K562 (cell line): ENCODE results near the gene SLC4A1. TPM values are rescaled to one million over a fixed set of nuclear protein-coding genes. Genes with fewer than 3 reads are reported as not detected.

Experiments
- ARHGAP35 ChIP-seq: fragments of 450-650 bp; IDR thresholded peaks from 2 replicates; pipeline ENCODE4 v1.6.1; 2018; ENCODE audit not compliant: partially characterized antibody
- HDAC3 ChIP-seq: fragments of 450-650 bp; IDR thresholded peaks from 2 replicates; pipeline ENCODE4 v1.6.1; 2018; ENCODE audit warnings: borderline replicate concordance, mild to moderate bottlenecking, moderate library complexity; ENCODE audit not compliant: partially characterized antibody
- MTF1 ChIP-seq: fragments of 250-450 bp; sonication (Bioruptor Pico); IDR thresholded peaks from 2 replicates; pipeline ENCODE4 v1.9.0; 2021; ENCODE audit warnings: moderate library complexity, mild to moderate bottlenecking, inconsistent platforms, borderline replicate concordance
- NFATC3 ChIP-seq: fragments of 450-650 bp; IDR thresholded peaks from 2 replicates; pipeline ENCODE4 v1.6.1; 2017; ENCODE audit warnings: mild to moderate bottlenecking
- NR2F6 ChIP-seq: fragments of 450-650 bp; formaldehyde crosslinking; IDR thresholded peaks from 2 replicates; pipeline ENCODE4 v1.4.0; 2020; ENCODE audit warnings: mild to moderate bottlenecking
- PHF21A ChIP-seq: fragments of 450-650 bp; IDR thresholded peaks from 2 replicates; pipeline ENCODE4 v1.6.1; 2017; ENCODE audit warnings: low read depth, borderline replicate concordance
- POLR3G ChIP-seq: IDR thresholded peaks from 2 replicates; pipeline ENCODE4 v1.6.1; 2011; ENCODE audit not compliant: insufficient read length, insufficient replicate concordance; ENCODE audit errors: extremely low read depth
- RBM14 ChIP-seq: fragments of 200-400 bp; formaldehyde crosslinking; IDR thresholded peaks from 2 replicates; pipeline ENCODE4 v1.6.1; 2018; ENCODE audit warnings: low read depth, mild to moderate bottlenecking, low read length, moderate library complexity, borderline replicate concordance; ENCODE audit not compliant: insufficient read depth
- TBP ChIP-seq: optimal IDR thresholded peaks from 2 replicates; pipeline ENCODE3; 2011; ENCODE audit warnings: low read depth, low read length, improper control_type of control experiment
- TRIM28 ChIP-seq: fragments of 450-650 bp; IDR thresholded peaks from 2 replicates; pipeline ENCODE4 v1.6.1; 2017
- ZNF143 ChIP-seq: sonication (generic); formaldehyde crosslinking; IDR thresholded peaks from 2 replicates; pipeline ENCODE4 v1.9.0; 2022; ENCODE audit warnings: mild to moderate bottlenecking, missing genetic modification reagents
- ZNF282 ChIP-seq: sonication (generic); formaldehyde crosslinking; IDR thresholded peaks from 2 replicates; pipeline ENCODE4 v1.8.1; 2023; ENCODE audit warnings: missing genetic modification reagents
- polyA plus RNA-seq, 8 experiments: library from polyadenylated mRNA; depleted of rRNA in 4 of 8; stranded (reverse) in 5 of 8; unstranded in 3 of 8; fragments of >200 nt; fragmentation: Nextera tagmentation in 2 of 8; fragmentation: Illumina TruSeq in 1 of 8; extraction: Ambion mirVana in 2 of 8; extraction: Trizol in 1 of 8; gene quantifications; 2 replicates each; pipeline versions ENCODE4 v1.2.1 to v1.2.3, GENCODE V29; 2011 to 2014; ENCODE audit warnings: inconsistent platforms in 1 of 8, missing spikeins in 1 of 8
- total RNA-seq, 7 experiments: library from RNA; depleted of rRNA in 6 of 7; stranded (reverse); fragments of >200 nt in 6 of 7; fragmentation: Illumina TruSeq in 2 of 7; extraction: Trizol in 2 of 7; gene quantifications; 2 replicates each; pipeline versions ENCODE4 v1.2.1 to v1.2.3, GENCODE V29; 2011 to 2021; ENCODE audit warnings: low replicate concordance in 1 of 7
- TF ChIP-seq, protein P1 (sequence below): fragments of 450-650 bp; IDR thresholded peaks from 2 replicates; pipeline ENCODE4 v1.6.1; 2016; ENCODE audit warnings: mild to moderate bottlenecking
- TF ChIP-seq, protein P2 (sequence below): sonication (generic); formaldehyde crosslinking; IDR thresholded peaks from 2 replicates; pipeline ENCODE4 v1.4.0; 2020; ENCODE audit warnings: mild to moderate bottlenecking, missing genetic modification reagents
- TF ChIP-seq, protein P3 (sequence below): sonication (generic); formaldehyde crosslinking; IDR thresholded peaks from 2 replicates; pipeline ENCODE4 v1.8.0; 2022; ENCODE audit warnings: mild to moderate bottlenecking, missing genetic modification reagents
- TF ChIP-seq, protein P4 (sequence below): fragments of 250-450 bp; sonication (Bioruptor Pico); IDR thresholded peaks from 2 replicates; pipeline ENCODE4 v1.8.0; 2021; ENCODE audit warnings: moderate library complexity, mild to moderate bottlenecking, inconsistent platforms
- TF ChIP-seq, protein P5 (sequence below), 2 experiments: fragments of 450-650 bp; IDR thresholded peaks; 2 replicates each; pipeline ENCODE4 v1.6.1; 2016

SLC4A1 gene
- total and polyA plus RNA-seq, 9 of the 15 experiments (the other 6 are each of a cell fraction or from before 2014, with no cell fraction given), result 0.14 to 1.00 (median 0.53) TPM

DNA sequence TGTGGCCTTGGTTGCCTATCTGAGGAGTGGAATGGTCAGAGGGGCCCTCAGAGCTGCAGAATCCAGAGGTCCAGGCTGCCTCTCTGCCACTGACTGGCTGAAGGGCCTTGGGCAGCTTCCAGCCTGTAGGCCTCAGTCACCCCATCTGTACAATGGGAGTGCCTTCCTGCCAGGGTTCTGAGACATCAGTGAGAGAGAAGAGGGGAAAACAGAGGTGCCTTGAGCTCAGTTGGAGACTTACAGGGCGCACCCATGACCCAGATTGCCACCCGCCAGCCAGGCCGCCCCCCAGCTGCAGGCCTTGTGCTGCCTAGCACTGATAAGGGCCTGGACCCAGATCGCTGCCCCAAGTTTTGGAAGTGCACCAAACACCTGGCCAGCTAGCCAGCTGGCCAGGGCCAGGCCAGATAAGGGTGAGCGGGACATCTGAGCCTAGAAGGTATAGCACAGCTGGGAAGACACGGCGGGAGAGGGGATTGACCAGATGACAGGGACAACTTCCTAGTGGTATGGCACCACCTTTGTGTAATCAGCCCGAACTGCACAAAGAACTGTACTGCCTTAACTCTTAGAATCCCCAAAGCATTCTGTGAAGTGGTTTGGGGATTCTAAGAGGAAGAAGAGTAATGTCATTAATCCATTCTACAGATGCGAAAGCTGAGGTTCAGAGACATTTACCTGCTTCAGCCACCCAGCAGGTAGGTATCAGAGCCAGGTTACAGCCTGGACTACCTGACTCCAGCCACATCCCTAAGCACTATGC lies 1.4 kb downstream of the SLC4A1 start (continued):
- TF ChIP-seq MTF1 (CRISPR knock-in tag) (no peak), RBM14 (no peak), ARHGAP35 (peak; percentile 72), TBP (no peak), PHF21A (peak; percentile 78; the same call in 1 of the 2 replicates), POLR3G (no peak), ZNF282 (CRISPR knock-in tag) (no peak), NR2F6 (CRISPR knock-in tag) (no peak), ZNF143 (CRISPR knock-in tag) (no peak), NFATC3 (peak; percentile 75; the same call in 1 of the 2 replicates), TRIM28 (peak; percentile 66), HDAC3 (peak; percentile 98)
- TF ChIP-seq, protein P1, sequence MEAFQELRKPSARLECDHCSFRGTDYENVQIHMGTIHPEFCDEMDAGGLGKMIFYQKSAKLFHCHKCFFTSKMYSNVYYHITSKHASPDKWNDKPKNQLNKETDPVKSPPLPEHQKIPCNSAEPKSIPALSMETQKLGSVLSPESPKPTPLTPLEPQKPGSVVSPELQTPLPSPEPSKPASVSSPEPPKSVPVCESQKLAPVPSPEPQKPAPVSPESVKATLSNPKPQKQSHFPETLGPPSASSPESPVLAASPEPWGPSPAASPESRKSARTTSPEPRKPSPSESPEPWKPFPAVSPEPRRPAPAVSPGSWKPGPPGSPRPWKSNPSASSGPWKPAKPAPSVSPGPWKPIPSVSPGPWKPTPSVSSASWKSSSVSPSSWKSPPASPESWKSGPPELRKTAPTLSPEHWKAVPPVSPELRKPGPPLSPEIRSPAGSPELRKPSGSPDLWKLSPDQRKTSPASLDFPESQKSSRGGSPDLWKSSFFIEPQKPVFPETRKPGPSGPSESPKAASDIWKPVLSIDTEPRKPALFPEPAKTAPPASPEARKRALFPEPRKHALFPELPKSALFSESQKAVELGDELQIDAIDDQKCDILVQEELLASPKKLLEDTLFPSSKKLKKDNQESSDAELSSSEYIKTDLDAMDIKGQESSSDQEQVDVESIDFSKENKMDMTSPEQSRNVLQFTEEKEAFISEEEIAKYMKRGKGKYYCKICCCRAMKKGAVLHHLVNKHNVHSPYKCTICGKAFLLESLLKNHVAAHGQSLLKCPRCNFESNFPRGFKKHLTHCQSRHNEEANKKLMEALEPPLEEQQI, result no peak; the same call in none of the 2 replicates
- TF ChIP-seq, protein P2, sequence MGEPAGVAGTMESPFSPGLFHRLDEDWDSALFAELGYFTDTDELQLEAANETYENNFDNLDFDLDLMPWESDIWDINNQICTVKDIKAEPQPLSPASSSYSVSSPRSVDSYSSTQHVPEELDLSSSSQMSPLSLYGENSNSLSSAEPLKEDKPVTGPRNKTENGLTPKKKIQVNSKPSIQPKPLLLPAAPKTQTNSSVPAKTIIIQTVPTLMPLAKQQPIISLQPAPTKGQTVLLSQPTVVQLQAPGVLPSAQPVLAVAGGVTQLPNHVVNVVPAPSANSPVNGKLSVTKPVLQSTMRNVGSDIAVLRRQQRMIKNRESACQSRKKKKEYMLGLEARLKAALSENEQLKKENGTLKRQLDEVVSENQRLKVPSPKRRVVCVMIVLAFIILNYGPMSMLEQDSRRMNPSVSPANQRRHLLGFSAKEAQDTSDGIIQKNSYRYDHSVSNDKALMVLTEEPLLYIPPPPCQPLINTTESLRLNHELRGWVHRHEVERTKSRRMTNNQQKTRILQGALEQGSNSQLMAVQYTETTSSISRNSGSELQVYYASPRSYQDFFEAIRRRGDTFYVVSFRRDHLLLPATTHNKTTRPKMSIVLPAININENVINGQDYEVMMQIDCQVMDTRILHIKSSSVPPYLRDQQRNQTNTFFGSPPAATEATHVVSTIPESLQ (CRISPR knock-in tag), result 0 out of 2 replicates have a peak, but pooled peaks have one; percentile 44
- TF ChIP-seq, protein P3, sequence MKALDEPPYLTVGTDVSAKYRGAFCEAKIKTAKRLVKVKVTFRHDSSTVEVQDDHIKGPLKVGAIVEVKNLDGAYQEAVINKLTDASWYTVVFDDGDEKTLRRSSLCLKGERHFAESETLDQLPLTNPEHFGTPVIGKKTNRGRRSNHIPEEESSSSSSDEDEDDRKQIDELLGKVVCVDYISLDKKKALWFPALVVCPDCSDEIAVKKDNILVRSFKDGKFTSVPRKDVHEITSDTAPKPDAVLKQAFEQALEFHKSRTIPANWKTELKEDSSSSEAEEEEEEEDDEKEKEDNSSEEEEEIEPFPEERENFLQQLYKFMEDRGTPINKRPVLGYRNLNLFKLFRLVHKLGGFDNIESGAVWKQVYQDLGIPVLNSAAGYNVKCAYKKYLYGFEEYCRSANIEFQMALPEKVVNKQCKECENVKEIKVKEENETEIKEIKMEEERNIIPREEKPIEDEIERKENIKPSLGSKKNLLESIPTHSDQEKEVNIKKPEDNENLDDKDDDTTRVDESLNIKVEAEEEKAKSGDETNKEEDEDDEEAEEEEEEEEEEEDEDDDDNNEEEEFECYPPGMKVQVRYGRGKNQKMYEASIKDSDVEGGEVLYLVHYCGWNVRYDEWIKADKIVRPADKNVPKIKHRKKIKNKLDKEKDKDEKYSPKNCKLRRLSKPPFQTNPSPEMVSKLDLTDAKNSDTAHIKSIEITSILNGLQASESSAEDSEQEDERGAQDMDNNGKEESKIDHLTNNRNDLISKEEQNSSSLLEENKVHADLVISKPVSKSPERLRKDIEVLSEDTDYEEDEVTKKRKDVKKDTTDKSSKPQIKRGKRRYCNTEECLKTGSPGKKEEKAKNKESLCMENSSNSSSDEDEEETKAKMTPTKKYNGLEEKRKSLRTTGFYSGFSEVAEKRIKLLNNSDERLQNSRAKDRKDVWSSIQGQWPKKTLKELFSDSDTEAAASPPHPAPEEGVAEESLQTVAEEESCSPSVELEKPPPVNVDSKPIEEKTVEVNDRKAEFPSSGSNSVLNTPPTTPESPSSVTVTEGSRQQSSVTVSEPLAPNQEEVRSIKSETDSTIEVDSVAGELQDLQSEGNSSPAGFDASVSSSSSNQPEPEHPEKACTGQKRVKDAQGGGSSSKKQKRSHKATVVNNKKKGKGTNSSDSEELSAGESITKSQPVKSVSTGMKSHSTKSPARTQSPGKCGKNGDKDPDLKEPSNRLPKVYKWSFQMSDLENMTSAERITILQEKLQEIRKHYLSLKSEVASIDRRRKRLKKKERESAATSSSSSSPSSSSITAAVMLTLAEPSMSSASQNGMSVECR (CRISPR knock-in tag), result peak; percentile 84; the same call in 1 of the 2 replicates
- TF ChIP-seq, protein P4, sequence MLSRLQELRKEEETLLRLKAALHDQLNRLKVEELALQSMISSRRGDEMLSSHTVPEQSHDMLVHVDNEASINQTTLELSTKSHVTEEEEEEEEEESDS (CRISPR knock-in tag), result no peak
- TF ChIP-seq, protein P5, sequence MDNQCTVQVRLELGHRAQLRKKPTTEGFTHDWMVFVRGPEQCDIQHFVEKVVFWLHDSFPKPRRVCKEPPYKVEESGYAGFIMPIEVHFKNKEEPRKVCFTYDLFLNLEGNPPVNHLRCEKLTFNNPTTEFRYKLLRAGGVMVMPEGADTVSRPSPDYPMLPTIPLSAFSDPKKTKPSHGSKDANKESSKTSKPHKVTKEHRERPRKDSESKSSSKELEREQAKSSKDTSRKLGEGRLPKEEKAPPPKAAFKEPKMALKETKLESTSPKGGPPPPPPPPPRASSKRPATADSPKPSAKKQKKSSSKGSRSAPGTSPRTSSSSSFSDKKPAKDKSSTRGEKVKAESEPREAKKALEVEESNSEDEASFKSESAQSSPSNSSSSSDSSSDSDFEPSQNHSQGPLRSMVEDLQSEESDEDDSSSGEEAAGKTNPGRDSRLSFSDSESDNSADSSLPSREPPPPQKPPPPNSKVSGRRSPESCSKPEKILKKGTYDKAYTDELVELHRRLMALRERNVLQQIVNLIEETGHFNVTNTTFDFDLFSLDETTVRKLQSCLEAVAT (IDR thresholded peaks at IDR 0.05), result peak in 1 of 2 experiments; percentile 91; a peak in 2 of 4 replicates
